Measurements from ENCODE around the gene USP2. TPM values are rescaled to one million over a fixed set of nuclear protein-coding genes. Genes with fewer than 3 reads are reported as not detected.

The USP2 gene
- polyA plus RNA-seq, 1 experiment, result 0.27 TPM

DNA sequence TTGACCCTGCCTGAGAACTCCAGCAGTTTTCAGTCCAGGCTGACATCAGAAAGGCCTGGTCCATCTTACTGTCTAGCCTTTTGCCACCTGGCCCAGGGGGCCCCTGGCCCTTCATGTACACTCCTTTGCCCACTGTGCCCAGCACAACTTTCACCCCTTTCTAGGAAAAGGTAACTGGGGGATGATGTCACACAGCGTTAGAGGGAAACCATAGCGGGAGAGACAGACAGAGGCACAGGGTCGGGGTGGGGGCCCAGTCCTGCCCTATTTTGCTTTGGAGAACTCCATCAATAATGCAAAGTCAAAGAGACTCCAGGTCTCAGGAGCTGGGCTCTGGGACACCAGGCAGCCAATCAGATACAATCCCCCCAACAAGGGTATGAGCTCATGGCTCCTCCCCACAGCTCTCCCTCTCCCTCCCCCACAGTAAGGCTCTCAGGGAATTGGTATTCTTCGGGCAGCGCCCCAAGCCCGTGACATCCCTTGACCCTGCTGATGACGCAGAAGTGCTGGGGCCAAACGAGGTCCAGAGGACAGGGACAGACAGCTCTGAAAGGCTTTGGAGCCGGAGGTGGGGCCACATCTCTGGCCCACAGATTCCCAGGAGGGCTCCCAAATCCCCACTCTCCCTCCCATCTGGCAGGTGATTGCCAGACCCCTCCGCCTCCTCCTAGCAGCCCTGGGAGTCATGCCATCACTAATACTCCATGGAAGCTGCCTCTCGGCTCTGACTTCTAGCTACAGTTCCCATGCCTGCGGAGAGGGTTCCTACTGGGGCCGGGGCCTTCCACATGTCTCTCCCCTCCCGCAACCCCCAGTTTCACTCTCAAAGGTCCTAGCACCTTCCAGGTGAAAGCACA lies 5.9 kb downstream of the USP2 start:
- Histone ChIP-seq H3K4me3 (ENCODE audit: low read depth, low read length) (no peak overlapping the region), H3K27me3 (ENCODE audit: control insufficient read depth, insufficient read depth, low read length) (no peaks in the 10 kb centered on the region; the same call in 1 of the 2 replicates), H3K36me3 (ENCODE audit: control insufficient read depth, insufficient read depth, low read length) (no peaks in the 10 kb centered on the region)
- TF ChIP-seq, protein P1, sequence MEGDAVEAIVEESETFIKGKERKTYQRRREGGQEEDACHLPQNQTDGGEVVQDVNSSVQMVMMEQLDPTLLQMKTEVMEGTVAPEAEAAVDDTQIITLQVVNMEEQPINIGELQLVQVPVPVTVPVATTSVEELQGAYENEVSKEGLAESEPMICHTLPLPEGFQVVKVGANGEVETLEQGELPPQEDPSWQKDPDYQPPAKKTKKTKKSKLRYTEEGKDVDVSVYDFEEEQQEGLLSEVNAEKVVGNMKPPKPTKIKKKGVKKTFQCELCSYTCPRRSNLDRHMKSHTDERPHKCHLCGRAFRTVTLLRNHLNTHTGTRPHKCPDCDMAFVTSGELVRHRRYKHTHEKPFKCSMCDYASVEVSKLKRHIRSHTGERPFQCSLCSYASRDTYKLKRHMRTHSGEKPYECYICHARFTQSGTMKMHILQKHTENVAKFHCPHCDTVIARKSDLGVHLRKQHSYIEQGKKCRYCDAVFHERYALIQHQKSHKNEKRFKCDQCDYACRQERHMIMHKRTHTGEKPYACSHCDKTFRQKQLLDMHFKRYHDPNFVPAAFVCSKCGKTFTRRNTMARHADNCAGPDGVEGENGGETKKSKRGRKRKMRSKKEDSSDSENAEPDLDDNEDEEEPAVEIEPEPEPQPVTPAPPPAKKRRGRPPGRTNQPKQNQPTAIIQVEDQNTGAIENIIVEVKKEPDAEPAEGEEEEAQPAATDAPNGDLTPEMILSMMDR (IDR thresholded peaks at IDR 0.05; ENCODE audit: insufficient read depth, low read depth, low read length), result no peak
- no peak for DNase-seq (ENCODE audit: low read depth)
- ChIA-PET CTCF (interaction anchor here (0.8 to 21.4 kb wide), 17 partner anchors 8 to 158 kb away, joined by 3 to 349 read pairs (median 7); partner anchors contain the start of genes C1QTNF5 and THY1), POLR2A (no interaction called here)

DNA sequence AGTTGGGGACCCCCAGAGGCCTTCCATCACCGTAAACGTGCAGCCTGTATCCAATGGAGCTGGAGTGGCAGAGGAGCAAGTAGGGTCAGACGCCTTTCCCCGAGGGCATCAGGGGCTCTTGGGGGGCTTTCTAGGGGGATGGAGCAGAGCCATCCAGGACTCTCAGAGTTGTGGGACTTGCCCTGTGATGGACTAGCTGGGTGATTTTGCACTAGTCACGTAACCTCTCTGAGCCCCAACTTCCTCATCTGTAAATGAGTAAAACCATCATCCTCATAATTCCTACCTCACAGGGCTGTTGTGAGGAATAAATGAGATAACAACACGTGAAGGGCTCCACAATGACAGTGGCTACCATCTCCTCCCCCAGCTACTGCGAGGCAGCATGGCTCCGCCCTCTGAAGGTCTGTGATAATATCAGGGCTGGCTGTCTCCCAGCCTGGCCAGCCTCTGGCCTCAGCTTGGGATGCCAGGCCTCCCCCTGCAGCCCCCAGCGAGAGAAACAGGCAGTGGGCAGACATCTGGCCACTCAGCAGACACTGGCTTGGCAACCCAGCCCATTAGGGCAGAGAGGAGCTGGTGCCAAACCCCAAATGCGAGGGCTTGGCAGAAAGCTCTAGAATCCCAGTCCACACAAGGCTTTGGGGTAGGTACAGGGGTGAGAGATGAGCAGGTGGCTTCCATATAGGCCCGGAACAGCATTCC lies 6.7 kb downstream of the USP2 start:
- Histone ChIP-seq H3K27me3 (ENCODE audit: control insufficient read depth, insufficient read depth, low read length) (no peaks in the 10 kb centered on the region; the same call in 1 of the 2 replicates), H3K4me3 (ENCODE audit: low read depth, low read length) (no peak overlapping the region), H3K36me3 (ENCODE audit: control insufficient read depth, insufficient read depth, low read length) (no peaks in the 10 kb centered on the region)
- TF ChIP-seq, protein P1 (IDR thresholded peaks at IDR 0.05; ENCODE audit: insufficient read depth, low read depth, low read length), result no peak
- CTCF ChIA-PET, result interaction anchor here (0.6 to 21.4 kb wide), 33 partner anchors 9 to 180 kb away, joined by 3 to 349 read pairs (median 6); partner anchors contain the start of genes C1QTNF5 and THY1
- DNase-seq (ENCODE audit: low read depth), result no peak
- POLR2A ChIA-PET, result no interaction called here

DNA sequence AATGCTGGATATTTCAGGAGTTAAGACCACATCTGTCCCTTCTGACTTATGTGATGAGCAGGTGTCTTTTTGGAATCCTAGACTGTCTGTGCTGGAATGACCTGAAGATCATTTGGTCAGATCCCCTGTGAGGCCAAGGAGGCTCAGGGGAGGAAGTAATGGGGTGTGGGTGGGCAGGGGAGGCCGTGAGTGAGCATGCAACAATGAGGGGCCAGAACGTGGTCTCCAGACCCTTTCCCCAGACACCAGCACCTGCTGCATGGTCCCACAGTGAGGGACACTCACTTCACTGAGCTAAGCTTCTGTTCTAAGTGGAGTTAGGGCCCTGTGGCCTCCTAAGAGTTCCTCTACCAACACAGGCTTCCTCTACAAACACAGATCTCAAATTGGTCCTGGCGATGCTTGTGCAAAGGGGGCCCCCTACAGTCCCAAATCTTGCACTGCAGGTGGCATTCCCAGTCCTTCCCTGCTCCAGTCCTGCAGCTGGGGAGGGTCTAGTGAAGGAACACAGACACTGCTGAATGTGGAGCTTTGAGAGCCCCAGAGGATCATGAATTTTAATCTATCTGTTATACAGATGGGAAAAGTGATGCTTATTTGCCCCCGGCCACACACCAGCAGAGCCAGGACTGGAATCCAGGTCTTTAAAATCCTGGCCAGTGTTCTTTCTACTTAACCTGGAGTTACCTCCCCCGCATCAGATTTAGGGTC lies 7.4 kb downstream of the USP2 start:
- H3K4me3 ChIP-seq (ENCODE audit: low read depth, low read length), result no peak overlapping the region
- CTCF ChIA-PET, result interaction anchor here (0.5 to 21.4 kb wide), 38 partner anchors 9 to 807 kb away, joined by 3 to 349 read pairs (median 4); partner anchors contain the start of genes C1QTNF5 and THY1
- TF ChIP-seq, protein P1 (IDR thresholded peaks at IDR 0.05; ENCODE audit: insufficient read depth, low read depth, low read length), result peak; percentile 93
- no peaks in the 10 kb centered on the region for H3K36me3 ChIP-seq (ENCODE audit: control insufficient read depth, insufficient read depth, low read length)
- DNase-seq (ENCODE audit: low read depth), result no peak
- POLR2A ChIA-PET, result no interaction called here
- no peaks in the 10 kb centered on the region; the same call in 1 of the 2 replicates for H3K27me3 ChIP-seq (ENCODE audit: control insufficient read depth, insufficient read depth, low read length)

DNA sequence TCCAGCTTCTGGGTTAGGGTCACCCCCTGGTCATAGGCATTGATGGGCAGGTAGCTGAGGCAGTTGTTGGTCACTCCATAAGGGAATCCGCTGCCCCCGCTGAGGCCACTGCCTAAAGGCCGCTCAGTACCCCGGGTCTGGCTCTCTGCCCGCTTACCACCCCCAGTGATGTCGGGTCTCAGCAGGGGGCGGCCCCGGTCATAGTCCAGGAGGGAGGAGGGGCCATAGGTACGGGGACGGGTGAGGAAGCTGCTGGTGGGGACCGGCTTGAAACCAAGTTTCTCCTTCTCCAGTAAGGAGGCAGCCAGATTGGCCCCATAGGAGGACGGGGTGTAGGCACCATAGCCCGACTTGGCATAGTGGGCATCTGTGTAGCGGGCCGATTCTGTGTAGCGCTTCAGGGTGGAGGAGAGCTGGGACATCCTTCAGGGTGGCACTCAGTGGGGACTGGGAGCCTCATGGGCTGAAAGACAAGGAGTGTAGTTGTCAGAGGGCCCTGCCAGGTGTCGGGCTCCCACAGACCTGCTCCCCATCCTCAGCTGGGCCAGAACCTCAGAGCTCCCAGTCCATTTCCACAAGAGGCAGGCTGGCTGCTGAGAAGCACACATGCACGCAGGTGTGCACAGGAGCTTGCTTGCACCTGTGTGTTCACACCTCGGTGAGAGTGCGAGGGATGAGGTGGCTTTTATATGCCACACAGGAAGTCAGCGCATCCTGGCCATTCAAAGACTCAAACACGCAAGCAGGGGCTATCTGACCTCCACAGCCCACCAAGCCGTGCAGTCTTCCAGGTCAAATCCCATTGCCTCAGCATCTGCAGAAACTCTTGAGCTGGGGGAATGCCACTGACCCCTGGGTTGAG lies 8.2 kb downstream of the USP2 start:
- DNase-seq (ENCODE audit: low read depth), result no peak
- ChIA-PET POLR2A (no interaction called here), CTCF (interaction anchor here (0.5 to 21.4 kb wide), 28 partner anchors 8 to 808 kb away, joined by 3 to 349 read pairs (median 4); partner anchors contain the start of gene C1QTNF5)
- no peaks in the 10 kb centered on the region; the same call in 1 of the 2 replicates for H3K27me3 ChIP-seq (ENCODE audit: control insufficient read depth, insufficient read depth, low read length)
- no peaks in the 10 kb centered on the region for H3K36me3 ChIP-seq (ENCODE audit: control insufficient read depth, insufficient read depth, low read length)
- TF ChIP-seq, protein P1 (IDR thresholded peaks at IDR 0.05; ENCODE audit: insufficient read depth, low read depth, low read length), result no peak
- H3K4me3 ChIP-seq (ENCODE audit: low read depth, low read length), result no peak overlapping the region

Measured in BJ (cell line).